HEK293T (cell line): ENCODE measurements around the gene NODAL.
A peak's percentile ranks its signal among the peaks of the same experiment; 100 is the strongest.

Source experiments
- CTCF ChIA-PET: fragments of 350-600 bp; formaldehyde crosslinking; extraction: SDS; loops from one replicate; lab custom pipeline; 2021; ENCODE audit warnings: antibody characterized with exemption, inconsistent platforms; lab: Yijun Ruan, JAX
- POLR2A ChIA-PET: fragments of 350-600 bp; formaldehyde crosslinking; extraction: SDS; loops from one replicate; lab custom pipeline; 2020; ENCODE audit warnings: antibody characterized with exemption, inconsistent platforms; lab: Yijun Ruan, JAX
- DNase-seq: peaks from one replicate; pipeline ENCODE4 v3.0.0; 2012; ENCODE audit warnings: mixed read lengths; ENCODE audit errors: extremely low spot score
- ARNT ChIP-seq: fragments of 450-650 bp; IDR thresholded peaks from 2 replicates; pipeline ENCODE4 v1.6.1; 2017; ENCODE audit warnings: mild to moderate bottlenecking
- BHLHE40 ChIP-seq: fragments of 450-650 bp; IDR thresholded peaks from 2 replicates; pipeline ENCODE4 v1.6.1; 2016; ENCODE audit warnings: mild to moderate bottlenecking, moderate library complexity, borderline replicate concordance
- CTBP1 ChIP-seq: fragments of 450-650 bp; IDR thresholded peaks from 2 replicates; pipeline ENCODE4 v1.6.1; 2016; ENCODE audit warnings: borderline replicate concordance
- ELF4 ChIP-seq: fragments of 450-650 bp; IDR thresholded peaks from 2 replicates; pipeline ENCODE4 v1.6.1; 2017; ENCODE audit warnings: antibody characterized with exemption
- FOXA1 ChIP-seq: fragments of 450-650 bp; IDR thresholded peaks from 2 replicates; pipeline ENCODE4 v1.6.1; 2016; ENCODE audit warnings: mild to moderate bottlenecking
- FOXK2 ChIP-seq: fragments of 450-650 bp; IDR thresholded peaks from 2 replicates; pipeline ENCODE4 v1.6.1; 2016; ENCODE audit warnings: mild to moderate bottlenecking
- FOXM1 ChIP-seq: fragments of 450-650 bp; IDR thresholded peaks from 2 replicates; pipeline ENCODE4 v1.6.1; 2017; ENCODE audit warnings: mild to moderate bottlenecking, borderline replicate concordance
- HDGF ChIP-seq: fragments of 450-650 bp; IDR thresholded peaks from 2 replicates; pipeline ENCODE4 v1.6.1; 2017; ENCODE audit warnings: antibody characterized with exemption, borderline replicate concordance
- L3MBTL2 ChIP-seq: fragments of 450-650 bp; conservative IDR thresholded peaks from 2 replicates; pipeline ENCODE4 v1.6.1; 2016; ENCODE audit warnings: mild to moderate bottlenecking
- LEF1 ChIP-seq: fragments of 450-650 bp; IDR thresholded peaks from 2 replicates; pipeline ENCODE4 v1.6.1; 2017; ENCODE audit warnings: mild to moderate bottlenecking, borderline replicate concordance
- NFRKB ChIP-seq: fragments of 450-650 bp; IDR thresholded peaks from 2 replicates; pipeline ENCODE4 v1.6.1; 2016; ENCODE audit warnings: mild to moderate bottlenecking, moderate library complexity
- SP1 ChIP-seq: fragments of 450-650 bp; IDR thresholded peaks from 2 replicates; pipeline ENCODE4 v1.6.1; 2017
- SUZ12 ChIP-seq: fragments of 450-650 bp; IDR thresholded peaks from 2 replicates; pipeline ENCODE4 v1.6.1; 2016; ENCODE audit warnings: mild to moderate bottlenecking
- TARDBP ChIP-seq: fragments of 450-650 bp; IDR thresholded peaks from 2 replicates; pipeline ENCODE4 v1.6.1; 2016
- ZNF384 ChIP-seq: fragments of 450-650 bp; IDR thresholded peaks from 2 replicates; pipeline ENCODE4 v1.6.1; 2016
- TF ChIP-seq, protein P1 (sequence below): fragments of 450-650 bp; IDR thresholded peaks from 2 replicates; pipeline ENCODE4 v1.6.1; 2016

NODAL gene

DNA sequence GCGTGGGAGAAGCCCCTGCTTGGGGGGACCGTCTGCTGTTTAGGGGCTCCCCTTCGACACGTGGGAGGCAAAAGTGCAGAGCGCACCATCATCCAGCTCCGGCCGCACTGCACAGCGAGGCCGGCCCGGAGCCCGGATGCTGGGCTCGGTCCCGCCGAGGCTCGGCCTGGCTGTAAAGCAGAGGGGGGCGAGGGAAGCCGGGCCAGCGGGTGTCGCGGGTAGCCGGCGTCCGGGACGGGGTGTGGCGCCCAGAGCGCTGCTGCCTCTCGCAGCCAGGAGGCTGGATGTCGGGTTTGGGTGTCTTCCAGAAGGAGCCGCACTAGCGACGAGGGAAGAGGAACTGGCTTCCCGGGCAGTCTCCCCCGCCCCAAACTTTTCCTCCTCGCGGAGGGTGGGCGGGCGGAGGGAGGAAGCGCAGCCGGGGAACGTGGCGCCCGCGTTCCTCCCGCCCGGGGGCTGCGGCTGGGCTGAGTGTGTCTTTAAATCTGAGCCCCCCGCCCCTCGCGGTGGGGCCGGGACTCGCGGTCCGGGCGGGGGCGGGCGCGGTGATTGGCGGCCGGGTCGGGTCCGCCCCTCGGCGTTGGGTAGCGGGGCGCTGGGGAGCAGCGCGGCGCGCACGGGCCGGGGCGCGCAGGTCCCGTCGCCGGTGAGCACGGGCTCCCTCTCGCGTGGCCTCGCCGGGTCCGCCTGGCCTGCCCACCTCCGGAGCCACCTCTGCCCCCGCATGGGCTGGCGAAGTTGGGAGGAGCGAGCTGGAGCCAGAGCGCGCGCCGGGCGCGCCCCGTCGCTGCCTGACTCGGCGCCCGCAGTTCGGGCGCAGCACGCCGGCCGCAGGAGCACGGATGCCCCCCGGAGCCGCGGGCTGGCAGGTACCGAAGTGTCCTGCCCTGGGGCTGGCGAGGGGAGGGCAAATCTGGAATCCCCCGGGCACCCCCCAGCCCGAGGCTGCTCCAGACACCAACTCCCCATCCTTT is 37.0 kb upstream of the NODAL start, which contains the start of gene PALD1:
TSS of gene PALD1 (plus strand) at position 577 of the 974 bp plus-strand sequence. CDS start 47,185 bp downstream, outside the sequence.
- DNase-seq = peak; percentile 87
- TF ChIP-seq TARDBP = no peak
- TF ChIP-seq L3MBTL2 = peak; percentile 61; the same call in 1 of the 2 replicates
- TF ChIP-seq FOXA1 = no peak
- TF ChIP-seq ARNT = peak; percentile 42; the same call in 1 of the 2 replicates
- peak; percentile 74; the same call in 1 of the 2 replicates for TF ChIP-seq FOXM1
- TF ChIP-seq, protein P1, sequence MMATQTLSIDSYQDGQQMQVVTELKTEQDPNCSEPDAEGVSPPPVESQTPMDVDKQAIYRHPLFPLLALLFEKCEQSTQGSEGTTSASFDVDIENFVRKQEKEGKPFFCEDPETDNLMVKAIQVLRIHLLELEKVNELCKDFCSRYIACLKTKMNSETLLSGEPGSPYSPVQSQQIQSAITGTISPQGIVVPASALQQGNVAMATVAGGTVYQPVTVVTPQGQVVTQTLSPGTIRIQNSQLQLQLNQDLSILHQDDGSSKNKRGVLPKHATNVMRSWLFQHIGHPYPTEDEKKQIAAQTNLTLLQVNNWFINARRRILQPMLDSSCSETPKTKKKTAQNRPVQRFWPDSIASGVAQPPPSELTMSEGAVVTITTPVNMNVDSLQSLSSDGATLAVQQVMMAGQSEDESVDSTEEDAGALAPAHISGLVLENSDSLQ = peak; percentile 89
- no peak for TF ChIP-seq CTBP1
- no peak for TF ChIP-seq ELF4
- ChIA-PET CTCF (interaction anchor here (1.0 to 2.3 kb wide), 2 partner anchors 17 to 83 kb away, joined by 3 to 9 read pairs; no protein-coding TSS in a partner anchor), POLR2A (interaction anchor here (1.2 kb wide), 1 partner anchor 17 kb away, joined by 6 read pairs; no protein-coding TSS in a partner anchor)

DNA sequence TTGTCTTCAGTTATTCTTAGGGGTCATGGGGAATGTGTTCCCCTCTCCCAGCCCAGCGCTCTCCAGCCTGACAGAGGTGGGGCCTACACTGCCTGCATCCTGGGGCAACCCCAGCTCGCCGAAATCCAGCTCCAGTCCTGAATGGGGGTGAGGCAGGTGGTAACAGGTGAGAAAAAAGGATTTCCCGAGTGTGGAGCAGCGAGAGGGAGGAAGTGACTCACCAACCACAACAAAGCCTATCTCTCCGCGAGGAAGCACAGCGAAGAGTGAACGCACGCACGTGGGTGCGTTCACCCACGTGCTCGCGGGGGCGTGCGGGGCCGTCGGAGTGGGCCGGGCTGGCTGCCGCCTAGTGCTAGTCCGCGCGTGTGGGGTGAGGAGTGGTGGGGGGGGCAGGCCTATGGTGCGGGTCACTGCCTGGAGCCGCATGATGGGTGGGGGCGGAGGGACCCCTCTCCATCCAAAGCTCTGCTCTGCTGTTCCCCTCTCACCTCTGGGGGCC is 36.2 kb upstream of the NODAL start:
- POLR2A ChIA-PET = interaction anchor here (1.2 kb wide), 2 partner anchors 17 to 245 kb away, joined by 3 to 6 read pairs; no protein-coding TSS in a partner anchor

DNA sequence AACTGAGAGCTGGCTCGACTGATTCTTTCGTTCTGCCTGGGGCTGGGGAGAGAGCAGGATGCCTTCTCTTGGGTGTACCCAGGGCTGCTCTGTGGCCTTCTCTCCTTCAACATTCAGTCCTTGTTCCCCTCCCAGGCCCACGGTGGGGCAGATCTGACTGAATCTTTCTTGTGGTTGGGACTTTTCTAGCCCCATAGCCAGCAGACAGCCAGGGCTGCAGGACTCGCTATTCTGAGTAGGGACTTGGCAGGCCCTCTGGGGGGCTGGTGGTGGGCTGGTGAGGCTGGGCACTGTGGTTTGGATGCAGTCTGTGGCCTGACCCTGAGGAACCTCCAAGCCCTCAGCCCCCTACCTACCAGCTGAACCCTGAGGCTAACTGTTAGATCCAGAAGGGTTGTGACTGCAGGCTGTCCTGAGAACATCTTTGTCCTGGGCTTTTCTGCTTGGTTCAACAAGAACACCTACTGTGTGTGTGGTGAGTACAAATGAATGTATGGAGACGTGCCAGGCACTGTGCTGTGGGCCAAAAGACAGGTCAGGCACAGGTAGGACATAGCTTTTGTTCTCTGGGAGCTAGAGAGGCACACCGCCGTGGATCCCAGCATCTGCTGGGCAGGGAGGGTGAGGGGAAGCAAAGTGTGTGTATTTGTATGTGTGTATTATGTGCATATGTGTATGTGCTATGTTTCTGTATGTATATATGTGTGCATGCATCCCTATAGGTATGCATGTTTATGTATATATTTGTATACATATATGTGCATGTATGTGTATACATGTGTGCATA is 35.0 kb upstream of the NODAL start:
- ChIA-PET CTCF (interaction anchor here (2.3 kb wide), 1 partner anchor 15 kb away, joined by 9 read pairs; no protein-coding TSS in a partner anchor), POLR2A (interaction anchor here (0.9 to 1.2 kb wide), 3 partner anchors 15 to 244 kb away, joined by 3 read pairs; partner anchors contain the start of gene EIF4EBP2)
- DNase-seq = no peak
- no peak for TF ChIP-seq CTBP1
- no peak for TF ChIP-seq L3MBTL2
- TF ChIP-seq SP1 = no peak
- TF ChIP-seq HDGF = no peak
- TF ChIP-seq NFRKB = no peak
- TF ChIP-seq FOXA1 = no peak
- TF ChIP-seq TARDBP = no peak
- no peak for TF ChIP-seq FOXM1
- no peak for TF ChIP-seq ELF4
- no peak for TF ChIP-seq FOXK2
- TF ChIP-seq LEF1 = no peak
- TF ChIP-seq ARNT = no peak
- TF ChIP-seq ZNF384 = no peak
- no peak for TF ChIP-seq SUZ12

More for the DNA sequence above, 36.2 kb upstream of the NODAL start:
- TF ChIP-seq ARNT (no peak), L3MBTL2 (peak; percentile 68; the same call in 1 of the 2 replicates)
- TF ChIP-seq, protein P1 = no peak
- CTCF ChIA-PET = interaction anchor here (2.3 kb wide), 1 partner anchor 17 kb away, joined by 9 read pairs; no protein-coding TSS in a partner anchor
- no peak for DNase-seq

DNA sequence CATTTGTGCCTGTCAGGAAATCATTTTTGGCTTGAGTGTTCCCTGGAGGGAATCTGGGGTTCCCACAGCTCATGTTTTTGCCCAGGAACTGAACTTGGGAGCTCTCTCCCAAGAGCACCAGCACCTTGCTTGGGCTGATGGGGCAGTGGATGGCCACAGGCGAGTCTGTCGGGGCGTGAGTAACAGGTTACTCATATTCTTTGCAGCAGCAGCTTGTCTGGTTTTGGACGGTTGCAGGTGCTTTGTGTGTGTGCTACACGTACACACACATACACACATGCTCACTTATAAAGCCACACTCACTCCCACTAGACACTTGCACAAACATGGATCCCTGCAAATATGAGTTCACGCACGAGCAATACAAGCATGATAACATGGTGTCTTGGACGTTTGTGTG is 34.2 kb upstream of the NODAL start:
- CTCF ChIA-PET = no interaction called here
- TF ChIP-seq SP1 (no peak), CTBP1 (no peak), FOXA1 (no peak), ZNF384 (no peak), FOXK2 (no peak)
- TF ChIP-seq, protein P1 = no peak
- POLR2A ChIA-PET = interaction anchor here (0.9 kb wide), 1 partner anchor 14 kb away, joined by 3 read pairs; no protein-coding TSS in a partner anchor
- DNase-seq = no peak

DNA sequence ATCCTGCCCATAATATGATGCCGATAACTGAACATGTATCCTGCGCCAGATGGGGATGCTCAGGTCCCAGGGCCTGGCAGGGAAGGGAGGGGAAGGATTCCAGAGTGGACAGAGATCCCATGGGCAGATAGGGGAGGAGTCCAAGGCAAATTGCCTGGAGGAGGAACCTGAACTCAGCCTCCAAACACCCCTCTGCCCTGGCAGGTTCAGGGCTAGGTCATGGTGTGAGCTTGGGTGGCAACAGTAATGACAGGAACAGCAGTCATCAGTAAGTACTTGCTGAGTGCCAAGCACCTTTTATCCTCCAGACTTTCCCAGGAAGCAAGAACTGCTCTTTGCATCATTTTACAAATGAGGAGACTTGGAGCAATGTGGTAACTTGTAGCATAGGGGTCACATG is 33.3 kb upstream of the NODAL start:
- CTCF ChIA-PET = no interaction called here
- no peak for DNase-seq
- TF ChIP-seq L3MBTL2 = no peak
- TF ChIP-seq TARDBP = no peak
- no peak for TF ChIP-seq LEF1
- no peak for TF ChIP-seq NFRKB
- no peak for TF ChIP-seq ZNF384
- no peak for TF ChIP-seq FOXK2
- TF ChIP-seq SP1 = no peak
- no peak for TF ChIP-seq ARNT
- no peak for TF ChIP-seq HDGF
- TF ChIP-seq, protein P1 = no peak
- TF ChIP-seq ELF4 = no peak
- TF ChIP-seq SUZ12 = no peak
- TF ChIP-seq BHLHE40 = no peak
- TF ChIP-seq FOXA1 = no peak
- no peak for TF ChIP-seq FOXM1
- TF ChIP-seq CTBP1 = no peak
- POLR2A ChIA-PET = no interaction called here
